NCI-H1694 treated with DMSO at 0.1 percent for 48 hours (cell line): ENCODE data around the gene YBX1.
"Not testable (repeated sequence)": the region's sequence is repeated elsewhere in the genome, so short reads cannot be mapped to it uniquely, and the experiment has no call there.

ENCODE experiments used
- DNase-seq: peaks from one replicate; lab custom pipeline; 2025; lab: John Stamatoyannopoulos, UW

YBX1 gene

GRCh38 chr1:42690477-42691156 is 8.4 kb downstream of the YBX1 start:
- DNase-seq = no peak

- DNase-seq = no peak
Measured at GRCh38 chr1:42691157-42691498, 8.9 kb downstream of the YBX1 start.

GRCh38 chr1:42692461-42692860 is 10.2 kb downstream of the YBX1 start:
- no peak for DNase-seq

GRCh38 chr1:42692911-42693310 is 10.7 kb downstream of the YBX1 start:
- DNase-seq = no peak

GRCh38 chr1:42698081-42698813 is 16.0 kb downstream of the YBX1 start:
- DNase-seq = no peak

GRCh38 chr1:42700006-42700405 is 17.8 kb downstream of the YBX1 start:
- no peak for DNase-seq

- DNase-seq = no peak
Measured at GRCh38 chr1:42703888-42704464, 21.8 kb downstream of the YBX1 start.

GRCh38 chr1:42712808-42713207 is 30.6 kb downstream of the YBX1 start:
- DNase-seq = not testable (repeated sequence)

- DNase-seq = no peak
Measured at GRCh38 chr1:42713293-42713692, 31.1 kb downstream of the YBX1 start.

GRCh38 chr1:42714441-42714840 is 32.2 kb downstream of the YBX1 start:
- not testable (repeated sequence) for DNase-seq

- no peak for DNase-seq
Measured at GRCh38 chr1:42720868-42721267, 38.6 kb downstream of the YBX1 start.

- no peak for DNase-seq
Measured at GRCh38 chr1:42721926-42722325, 39.7 kb downstream of the YBX1 start.

GRCh38 chr1:42722403-42722802 is 40.2 kb downstream of the YBX1 start:
- not testable (repeated sequence) for DNase-seq

GRCh38 chr1:42723511-42723910 is 41.3 kb downstream of the YBX1 start:
- DNase-seq = no peak

GRCh38 chr1:42725820-42726219 is 43.6 kb downstream of the YBX1 start:
- not testable (repeated sequence) for DNase-seq

- DNase-seq = no peak
Measured at GRCh38 chr1:42730002-42730401, 47.8 kb downstream of the YBX1 start.

- no peak for DNase-seq
Measured at GRCh38 chr1:42730988-42731387, 48.8 kb downstream of the YBX1 start.

- DNase-seq = no peak
Measured at GRCh38 chr1:42731585-42731984, 49.4 kb downstream of the YBX1 start.

GRCh38 chr1:42732126-42732680 is 50.0 kb downstream of the YBX1 start:
- no peak for DNase-seq

GRCh38 chr1:42733415-42734200 is 51.4 kb downstream of the YBX1 start:
- no peak for DNase-seq

GRCh38 chr1:42734201-42735035 is 52.2 kb downstream of the YBX1 start:
- no peak for DNase-seq
